A549 (cell line): Measurements from ENCODE around the gene MAPRE2. TPM values are rescaled to one million over a fixed set of nuclear protein-coding genes. Genes with fewer than 3 reads are reported as not detected.

ENCODE experiments used
- ATAC-seq, 2 experiments: fragments of 200-7000 bp in 1 of 2; fragments of >200 bp in 1 of 2; cut with Nextera tagmentation in 1 of 2; cut with Tn5 transposase in 1 of 2; 3 replicates each; pipeline versions ENCODE4 v1.8.0 to v1.9.1; 2018 to 2020; ENCODE audit warnings: mild to moderate bottlenecking in 1 of 2, moderate library complexity in 1 of 2
- CTCF ChIA-PET: fragments of 300-600 bp; sonication (Branson Sonifier 250); formaldehyde crosslinking; extraction: SDS; loops from one replicate; lab custom pipeline; 2021; ENCODE audit warnings: antibody characterized with exemption, inconsistent platforms; lab: Yijun Ruan, JAX
- POLR2A ChIA-PET: fragments of 350-600 bp; formaldehyde crosslinking; extraction: SDS; loops from one replicate; lab custom pipeline; 2021; ENCODE audit warnings: antibody characterized with exemption, inconsistent platforms; lab: Yijun Ruan, JAX
- DNase-seq, 2 experiments: peaks; one replicate each; pipeline versions ENCODE4 v3.0.0 to v3.0.0-alpha.2; 2011 to 2016; ENCODE audit warnings: low read depth in 1 of 2, low spot score in 1 of 2
- FAIRE-seq: peaks from 2 replicates; lab custom pipeline; 2011; peaks lifted over from hg19 to GRCh38; lab: Jason Lieb, UNC
- H3K27ac ChIP-seq, 2 experiments: fragments of >200 bp; sonication (Bioruptor Twin); formaldehyde crosslinking; 3 replicates each; pipeline ENCODE4 v1.5.1; 2016 to 2017
- H3K4me1 ChIP-seq: fragments of >200 bp; sonication (Bioruptor Twin); formaldehyde crosslinking; 3 replicates; pipeline ENCODE4 v1.6.1; 2016
- H3K4me2 ChIP-seq: fragments of >200 bp; sonication (Bioruptor Twin); formaldehyde crosslinking; 3 replicates; pipeline ENCODE4 v1.6.1; 2016
- H3K4me3 ChIP-seq: fragments of >200 bp; sonication (Bioruptor Twin); formaldehyde crosslinking; 3 replicates; pipeline ENCODE4 v1.5.1; 2016
- H3K9me3 ChIP-seq: fragments of >200 bp; sonication (Bioruptor Twin); formaldehyde crosslinking; 3 replicates; pipeline ENCODE4 v1.6.1; 2016
- ATOH8 ChIP-seq: fragments of 250-450 bp; sonication (Bioruptor Pico); IDR thresholded peaks from 2 replicates; pipeline ENCODE4 v1.5.0; 2020; ENCODE audit warnings: low read depth, mild to moderate bottlenecking, moderate library complexity
- CBX2 ChIP-seq: fragments of 200-600 bp; sonication (generic); IDR thresholded peaks from 2 replicates; pipeline ENCODE4 v1.6.1; 2016; ENCODE audit warnings: low read depth, mild to moderate bottlenecking, borderline replicate concordance
- CBX8 ChIP-seq: fragments of 200-600 bp; sonication (generic); IDR thresholded peaks from 2 replicates; pipeline ENCODE4 v1.6.1; 2016
- CHD2 ChIP-seq: fragments of 150-350 bp; IDR thresholded peaks from 2 replicates; pipeline ENCODE4 v1.6.1; 2014; ENCODE audit warnings: low read length; ENCODE audit not compliant: partially characterized antibody
- CHD4 ChIP-seq: fragments of 200-600 bp; sonication (generic); IDR thresholded peaks from 2 replicates; pipeline ENCODE4 v1.6.1; 2016; ENCODE audit warnings: antibody characterized with exemption, mild to moderate bottlenecking, borderline replicate concordance
- ELK1 ChIP-seq: fragments of 150-350 bp; IDR thresholded peaks from 2 replicates; pipeline ENCODE4 v1.6.1; 2014; ENCODE audit warnings: low read depth, mild to moderate bottlenecking, low read length
- EP300 ChIP-seq, 2 experiments: fragments of >200 bp; sonication (Bioruptor Twin); formaldehyde crosslinking; IDR thresholded peaks; 2 replicates in 1 of 2; 3 replicates in 1 of 2; pipeline ENCODE4 v1.6.1; 2016 to 2017
- FOSL2 ChIP-seq, 2 experiments: fragments of 450-650 bp in 1 of 2; fragments of >200 bp in 1 of 2; sonication (Bioruptor Twin) in 1 of 2; formaldehyde crosslinking; IDR thresholded peaks; 2 replicates each; pipeline versions ENCODE4 v1.5.0 to v1.6.1; 2016 to 2020; ENCODE audit warnings: mild to moderate bottlenecking in 1 of 2, moderate library complexity in 1 of 2
- HMGXB4 ChIP-seq: fragments of 250-450 bp; sonication (Bioruptor Pico); IDR thresholded peaks from 2 replicates; pipeline ENCODE4 v1.5.0; 2021; ENCODE audit warnings: mild to moderate bottlenecking, moderate library complexity, borderline replicate concordance
- JUNB ChIP-seq: fragments of >200 bp; sonication (Bioruptor Twin); formaldehyde crosslinking; IDR thresholded peaks from 2 replicates; pipeline ENCODE4 v1.6.1; 2016
- MAZ ChIP-seq: fragments of 150-350 bp; IDR thresholded peaks from 2 replicates; pipeline ENCODE4 v1.6.1; 2014; ENCODE audit warnings: antibody characterized with exemption, low read depth, low read length, borderline replicate concordance
- MYC ChIP-seq: IDR thresholded peaks from 2 replicates; pipeline ENCODE4 v1.6.1; 2012; ENCODE audit warnings: mild to moderate bottlenecking, inconsistent platforms, low read length, improper control_type of control experiment, borderline replicate concordance
- NFE2L2 ChIP-seq: fragments of 150-350 bp; conservative IDR thresholded peaks from 2 replicates; pipeline ENCODE4 v1.6.1; 2014; ENCODE audit warnings: low read length
- NR3C1 ChIP-seq: fragments of >200 bp; sonication (Bioruptor Twin); formaldehyde crosslinking; IDR thresholded peaks from 3 replicates; pipeline ENCODE4 v1.6.1; 2017
- PBX3 ChIP-seq: IDR thresholded peaks from 2 replicates; pipeline ENCODE4 v1.6.1; 2012
- RFX5 ChIP-seq: fragments of 450-650 bp; IDR thresholded peaks from 2 replicates; pipeline ENCODE4 v1.7.1; 2014; ENCODE audit warnings: antibody characterized with exemption, mild to moderate bottlenecking, moderate library complexity
- RNF2 ChIP-seq: fragments of 200-600 bp; sonication (generic); IDR thresholded peaks from 2 replicates; pipeline ENCODE4 v1.6.1; 2016; ENCODE audit warnings: low read depth, mild to moderate bottlenecking, antibody characterized with exemption, moderate library complexity, borderline replicate concordance
- SMC3 ChIP-seq: fragments of >200 bp; sonication (Bioruptor Twin); formaldehyde crosslinking; IDR thresholded peaks from 3 replicates; pipeline ENCODE4 v1.6.1; 2018; ENCODE audit warnings: inconsistent platforms
- ZC3H11A ChIP-seq: fragments of 450-650 bp; IDR thresholded peaks from 2 replicates; pipeline ENCODE4 v1.6.1; 2014; ENCODE audit warnings: antibody characterized with exemption, mild to moderate bottlenecking
- ZSCAN20 ChIP-seq: fragments of 250-450 bp; sonication (Bioruptor Pico); IDR thresholded peaks from 2 replicates; pipeline ENCODE4 v1.8.0; 2022; ENCODE audit warnings: mild to moderate bottlenecking, moderate library complexity
- WGBS: methylation state at CpG from one replicate; pipeline ENCODE4 v1.1.6; 2017; ENCODE audit errors: missing lambda C conversion rate; 5-methylcytosine and 5-hydroxymethylcytosine counted together
- polyA plus RNA-seq, 4 experiments: library from polyadenylated mRNA; depleted of rRNA in 3 of 4; stranded (reverse); fragments of >200 nt; fragmentation: RNase III in 1 of 4; extraction: RNeasy Plus Mini Kit Qiagen cat#74134 plus additional on column Dnase treatment in 1 of 4; gene quantifications; 2 replicates in 3 of 4; 3 replicates in 1 of 4; pipeline ENCODE4 v1.2.3, GENCODE V29; 2011 to 2017

Gene MAPRE2
- polyA plus RNA-seq, 2 of the 4 experiments (the other 2 are of a cell fraction) = 11.4 to 59.1 TPM

GRCh38 chr18:35022426-35023001, 18.7 kb upstream of the MAPRE2 start:
- POLR2A ChIA-PET = no interaction called here
- no peak for ATAC-seq
- Histone ChIP-seq H3K4me3 (no peak overlapping the region), H3K4me1 (peaks cover 10% of the 10 kb centered on the region; the same call in 1 of the 3 replicates), H3K9me3 (no peaks in the 10 kb centered on the region), H3K27ac (no peak overlapping the region), H3K4me2 (no peak overlapping the region)
- CTCF ChIA-PET = interaction anchor here (1.3 to 1.4 kb wide), 2 partner anchors 9 to 121 kb away, joined by 3 read pairs; no protein-coding TSS in a partner anchor
- no peak for FAIRE-seq
- DNase-seq = no peak
- TF ChIP-seq FOSL2 (IDR thresholded peaks at IDR 0.05) = no peak
- TF ChIP-seq FOSL2 (CRISPR knock-in tag; IDR thresholded peaks at IDR 0.05) = no peak
- 80% methylated on average over 1 of the region's 1 CpG for WGBS

GRCh38 chr18:35024196-35024595, 17.0 kb upstream of the MAPRE2 start:
- ATAC-seq = no peak
- H3K4me3 ChIP-seq = no peak overlapping the region
- ChIA-PET CTCF (no interaction called here), POLR2A (interaction anchor here (1.7 kb wide), 1 partner anchor 17 kb away, joined by 5 read pairs; the partner anchor contains the start of gene MAPRE2)
- H3K27ac ChIP-seq = no peak overlapping the region
- peaks cover 10% of the 10 kb centered on the region; the same call in 1 of the 3 replicates for H3K4me1 ChIP-seq
- no peak overlapping the region for H3K4me2 ChIP-seq
- no peaks in the 10 kb centered on the region for H3K9me3 ChIP-seq
- TF ChIP-seq ZSCAN20 (no peak), MAZ (no peak), RNF2 (no peak), ATOH8 (CRISPR knock-in tag) (no peak), ELK1 (no peak), FOSL2 (IDR thresholded peaks at IDR 0.05) (no peak), FOSL2 (CRISPR knock-in tag; IDR thresholded peaks at IDR 0.05) (no peak), SMC3 (no peak), CHD4 (no peak), EP300 (IDR thresholded peaks at IDR 0.05) (no peak), CBX8 (no peak), CBX2 (no peak), ZC3H11A (no peak), NFE2L2 (no peak), MYC (no peak), HMGXB4 (CRISPR knock-in tag) (no peak), NR3C1 (no peak), CHD2 (no peak), RFX5 (no peak), PBX3 (no peak), JUNB (no peak)
- TF ChIP-seq, all 56 proteins: peak for 0
- FAIRE-seq (no peak), DNase-seq (no peak)
- 47% methylated on average over 3 of the region's 3 CpGs for WGBS
